KOPT-K1 (cell line): ENCODE data around the gene DNMT3L.
"Not testable (repeated sequence)": the region's sequence is repeated elsewhere in the genome, so short reads cannot be mapped to it uniquely, and the experiment has no call there.

ENCODE experiments used
- H3K27ac ChIP-seq: fragments of 200-600 bp; sonication (generic); 2 replicates; pipeline ENCODE4 v1.5.1; 2016; ENCODE audit warnings: antibody characterized with exemption, mild to moderate bottlenecking, low read depth, low read length; ENCODE audit not compliant: poor library complexity, severe bottlenecking
- H3K36me3 ChIP-seq: fragments of 200-600 bp; sonication (generic); 2 replicates; pipeline ENCODE4 v1.5.1; 2017; ENCODE audit warnings: antibody characterized with exemption, mild to moderate bottlenecking, low read length, moderate library complexity; ENCODE audit not compliant: insufficient read depth
- H3K9me3 ChIP-seq: fragments of 200-600 bp; sonication (generic); 2 replicates; pipeline ENCODE4 v1.5.1; 2017; ENCODE audit warnings: antibody characterized with exemption, low read length, mild to moderate bottlenecking; ENCODE audit not compliant: insufficient read depth, poor library complexity, severe bottlenecking

Gene DNMT3L

GRCh38 chr21:44249204-44250037, 12.3 kb downstream of the DNMT3L start:
- not testable (repeated sequence) for H3K36me3 ChIP-seq, H3K27ac ChIP-seq, H3K9me3 ChIP-seq

- not testable (repeated sequence) for H3K27ac ChIP-seq, H3K9me3 ChIP-seq, H3K36me3 ChIP-seq
Measured at GRCh38 chr21:44247904-44248303, 13.8 kb downstream of the DNMT3L start.

- H3K27ac ChIP-seq, H3K9me3 ChIP-seq, H3K36me3 ChIP-seq: not testable (repeated sequence)
Measured at GRCh38 chr21:44243980-44244379, 17.7 kb downstream of the DNMT3L start.

GRCh38 chr21:44241281-44241680, 20.4 kb downstream of the DNMT3L start:
- H3K27ac ChIP-seq, H3K36me3 ChIP-seq, H3K9me3 ChIP-seq: not testable (repeated sequence)

GRCh38 chr21:44240842-44241241, 20.9 kb downstream of the DNMT3L start, which contains the start of gene ICOSLG:
TSS of gene ICOSLG (minus strand) at chr21:44240943. CDS start at chr21:44240817, 126 bp downstream.
- H3K27ac ChIP-seq, H3K36me3 ChIP-seq: not testable (repeated sequence)

GRCh38 chr21:44240353-44240752, 21.3 kb downstream of the DNMT3L start:
- H3K27ac ChIP-seq, H3K9me3 ChIP-seq, H3K36me3 ChIP-seq: not testable (repeated sequence)

More at GRCh38 chr21:44240842-44241241, 20.9 kb downstream of the DNMT3L start, which contains the start of gene ICOSLG:
- not testable (repeated sequence) for H3K9me3 ChIP-seq

GRCh38 chr21:44229561-44229960, 32.1 kb downstream of the DNMT3L start:
- H3K27ac ChIP-seq, H3K36me3 ChIP-seq, H3K9me3 ChIP-seq: not testable (repeated sequence)

- not testable (repeated sequence) for H3K36me3 ChIP-seq, H3K27ac ChIP-seq, H3K9me3 ChIP-seq
Measured at GRCh38 chr21:44228109-44228508, 33.6 kb downstream of the DNMT3L start.

GRCh38 chr21:44227614-44228013, 34.1 kb downstream of the DNMT3L start:
- not testable (repeated sequence) for H3K9me3 ChIP-seq, H3K36me3 ChIP-seq, H3K27ac ChIP-seq

- not testable (repeated sequence) for H3K27ac ChIP-seq, H3K9me3 ChIP-seq, H3K36me3 ChIP-seq
Measured at GRCh38 chr21:44225605-44226004, 36.1 kb downstream of the DNMT3L start.

- H3K9me3 ChIP-seq, H3K27ac ChIP-seq, H3K36me3 ChIP-seq: not testable (repeated sequence)
Measured at GRCh38 chr21:44223334-44223733, 38.4 kb downstream of the DNMT3L start.

- not testable (repeated sequence) for H3K27ac ChIP-seq, H3K36me3 ChIP-seq, H3K9me3 ChIP-seq
Measured at GRCh38 chr21:44220674-44221073, 41.0 kb downstream of the DNMT3L start.

- H3K9me3 ChIP-seq, H3K36me3 ChIP-seq, H3K27ac ChIP-seq: not testable (repeated sequence)
Measured at GRCh38 chr21:44218461-44218860, 43.2 kb downstream of the DNMT3L start.

GRCh38 chr21:44211978-44212377, 49.7 kb downstream of the DNMT3L start:
- H3K27ac ChIP-seq, H3K9me3 ChIP-seq, H3K36me3 ChIP-seq: not testable (repeated sequence)

GRCh38 chr21:44211574-44211973, 50.1 kb downstream of the DNMT3L start:
- H3K36me3 ChIP-seq, H3K27ac ChIP-seq, H3K9me3 ChIP-seq: not testable (repeated sequence)

GRCh38 chr21:44207860-44208646, 53.6 kb downstream of the DNMT3L start:
- H3K27ac ChIP-seq, H3K9me3 ChIP-seq, H3K36me3 ChIP-seq: not testable (repeated sequence)
